Ishikawa (cell line): ENCODE data around the gene MED31.

ENCODE experiments used
- CEBPB ChIP-seq: IDR thresholded peaks from 2 replicates; pipeline ENCODE4 v1.6.1; 2012
- CREB1 ChIP-seq: IDR thresholded peaks from 2 replicates; pipeline ENCODE4 v1.6.1; 2012; ENCODE audit warnings: low read depth
- EGR1 ChIP-seq: IDR thresholded peaks from 2 replicates; pipeline ENCODE4 v1.6.1; 2012
- FOXM1 ChIP-seq: IDR thresholded peaks from 2 replicates; pipeline ENCODE4 v1.6.1; 2012; ENCODE audit warnings: low read depth, borderline replicate concordance
- MAX ChIP-seq: IDR thresholded peaks from 2 replicates; pipeline ENCODE4 v1.6.1; 2012
- RAD21 ChIP-seq: IDR thresholded peaks from 2 replicates; pipeline ENCODE4 v1.6.1; 2012; ENCODE audit warnings: low read depth
- TAF1 ChIP-seq: IDR thresholded peaks from 2 replicates; pipeline ENCODE4 v1.6.1; 2012; ENCODE audit warnings: low read depth, mild to moderate bottlenecking
- TCF12 ChIP-seq: IDR thresholded peaks from 2 replicates; pipeline ENCODE4 v1.6.1; 2012; ENCODE audit warnings: low read depth
- YY1 ChIP-seq: IDR thresholded peaks from 2 replicates; pipeline ENCODE4 v1.6.1; 2012; ENCODE audit warnings: low read depth

- TF ChIP-seq CEBPB (no peak), EGR1 (no peak), TCF12 (no peak), TAF1 (no peak), CREB1 (no peak), MAX (no peak), RAD21 (peak; percentile 98), FOXM1 (no peak), YY1 (no peak)
Observed at GRCh38 chr17:6666077-6666521, 14.7 kb upstream of the MED31 start.
